Ovary (tissue), 10 donors: ENCODE results near the gene GPR84. TPM values are rescaled to one million over a fixed set of nuclear protein-coding genes. Genes with fewer than 3 reads are reported as not detected.

Source experiments
- DNase-seq, 5 donors: peaks; one replicate each; pipeline ENCODE4 v3.0.0-alpha.2; 2019 to 2020
- H3K27ac ChIP-seq, 2 donors: fragments of 200-600 bp; one replicate each; pipeline versions ENCODE4 v1.5.1 to v1.8.0; 2019 to 2022
- H3K27me3 ChIP-seq: fragments of 200-600 bp; one replicate; pipeline ENCODE4 v1.8.0; 2022
- H3K36me3 ChIP-seq: fragments of 200-600 bp; sonication (generic); one replicate; pipeline ENCODE4 v1.5.1; 2019
- H3K4me1 ChIP-seq: one replicate; pipeline ENCODE4 v1.8.1; 2013; ENCODE audit warnings: mild to moderate bottlenecking, moderate library complexity; ENCODE audit not compliant: insufficient read depth
- H3K4me3 ChIP-seq: fragments of 200-600 bp; sonication (generic); one replicate; pipeline ENCODE4 v1.5.1; 2017
- H3K9me3 ChIP-seq, 2 donors: fragments of 200-600 bp in 1 of 2; sonication (generic) in 1 of 2; one replicate each; pipeline versions ENCODE4 v1.5.1 to v1.8.1; 2013 to 2019; ENCODE audit warnings: mild to moderate bottlenecking in 1 of 2, moderate library complexity in 1 of 2
- EP300 ChIP-seq: sonication (generic); formaldehyde crosslinking; IDR thresholded peaks from one replicate; pipeline ENCODE4 v1.6.1; 2017; ENCODE audit warnings: antibody characterized with exemption
- POLR2A ChIP-seq: fragments of 450-650 bp; IDR thresholded peaks from one replicate; pipeline ENCODE4 v1.6.1; 2017; ENCODE audit warnings: antibody characterized with exemption, mild to moderate bottlenecking, moderate library complexity
- whole genome bisulfite sequencing, 3 donors: extraction: QIAGEN DNeasy Blood & Tissue Kit in 1 of 3; methylation state at CpG; one replicate each; pipeline versions ENCODE4 v1.1.5 to v1.1.7; 2013 to 2017; 5-methylcytosine and 5-hydroxymethylcytosine counted together
- intact Hi-C, 4 donors: fragments of 100-400 bp; cut with DNase I; formaldehyde crosslinking; loops; one replicate each; pipeline versions ENCODE4 v1.11.0 to v1.15.1; 2022 to 2023
- long read RNA-seq, 3 donors: library from polyadenylated mRNA in 2 of 3; unstranded in 2 of 3; transcript quantifications; one replicate each; pipeline ENCODE4 v2.0.0 and lab custom pipeline, GENCODE V29; 2021 to 2026
- polyA plus RNA-seq, 2 donors: library from polyadenylated mRNA; stranded (reverse); fragments of 200-250 nt in 1 of 2; fragments of 350-450 nt in 1 of 2; fragmentation: Illumina TruSeq in 1 of 2; extraction: RNeasy Lipid Tissue Mini Kit (QIAGEN cat#74804) in 1 of 2; gene quantifications; one replicate each; pipeline ENCODE4 v1.2.3, GENCODE V29; 2013 to 2014
- total RNA-seq, 7 donors: library from RNA; depleted of rRNA in 2 of 7; stranded (reverse); fragments of >200 nt in 2 of 7; fragmentation: NEBNext Ultra II Directional in 3 of 7; extraction: Animal tissue kit (Norgen Biotek cat#: 25700) in 3 of 7; gene quantifications; one replicate each; pipeline versions ENCODE4 v1.1.0 to v1.2.4, GENCODE V29; 2016 to 2023
- TF ChIP-seq, protein P1 (sequence below), 3 donors: fragments of 450-650 bp in 2 of 3; fragments of 200-600 bp in 1 of 3; IDR thresholded peaks; one replicate each; pipeline versions ENCODE4 v1.5.1 to v1.8.0; 2016 to 2022; ENCODE audit warnings: antibody characterized with exemption in 3 of 3, mild to moderate bottlenecking in 1 of 3
- donor health status: DM: no; HTN: no; CAD: no; lungs with moderate emphysema.
- donor health status: DM: no; HTN: no; CAD: no.
- donor health status: Bipolar disorder and iron deficiency.
- donor health status: DM: yes; HTN: yes; CAD: no.
- donor health status: DM: no; HTN: no; CAD: no.
- donor health status: DM: yes; HTN: yes; CAD: no.

GPR84 gene
- total RNA-seq (1 to 10 TPM in 2 of 7 donors, under 1 TPM in 5; 0.12 to 3.1 (median 0.43) TPM), polyA plus RNA-seq (under 1 TPM; 0.22 to 0.42 TPM)
- long read RNA-seq, donor 1, partial matches to known transcripts = 0 of 2 reads
- long read RNA-seq, donor 1, other reads (novel, unspliced or antisense) = 1 of 2 reads
- long read RNA-seq, donor 2 = 0 reads
- long read RNA-seq, donor 3, transcript GPR84-201 (2 exons, 1,497 nt) = major isoform, 5 of 7 reads
- long read RNA-seq, donor 3, partial matches to known transcripts = 0 of 7 reads
- long read RNA-seq, donor 3, other reads (novel, unspliced or antisense) = 0 of 7 reads

DNA sequence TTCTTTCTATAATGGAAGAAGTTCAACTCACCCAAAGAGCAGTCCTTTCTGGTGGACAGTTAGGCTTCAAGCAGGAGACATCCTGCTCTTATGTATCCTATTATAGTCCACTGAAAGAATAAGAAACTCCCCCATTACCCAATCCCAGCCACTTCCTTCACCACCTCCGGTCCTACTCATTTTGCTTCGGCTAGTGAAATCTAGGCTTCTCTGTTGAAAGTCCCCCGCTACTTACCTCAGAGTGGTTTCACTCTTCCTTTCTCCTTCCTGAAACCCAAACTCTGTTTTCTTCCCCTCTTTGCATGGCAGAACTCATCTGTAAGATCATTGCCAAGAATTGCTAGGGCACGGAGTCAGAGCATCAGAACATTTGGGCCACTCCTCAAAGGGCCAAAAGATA lies at the start of gene GPR84:
Gene GPR84 (minus strand): TSS at position 74 of the 400 bp plus-strand sequence. CDS start 635 bp downstream, outside the sequence.
- Histone ChIP-seq H3K9me3 (no peaks in the 10 kb centered on the region), H3K27me3 (no peaks in the 10 kb centered on the region), H3K4me3 (no peak within 1 kb of the TSS), H3K36me3 (no peaks in the 10 kb centered on the region), H3K4me1 (peaks cover 1% of the 10 kb centered on the region), H3K27ac (no peak within 1 kb of the TSS)
- 65 to 68% (median 66%) methylated on average over 4 of the region's 4 CpGs for WGBS, 3 donors
- intact Hi-C loops = loop anchor here (5.0 to 10.0 kb wide), 3 partner anchors 147 to 380 kb away; partner anchors contain the start of genes HOXC8 (in 2 of the 4), HOXC9 (in 2 of the 4) and HOXC10 (in 1 of the 4)
- TF ChIP-seq POLR2A (no peak), EP300 (no peak)
- TF ChIP-seq, protein P1, sequence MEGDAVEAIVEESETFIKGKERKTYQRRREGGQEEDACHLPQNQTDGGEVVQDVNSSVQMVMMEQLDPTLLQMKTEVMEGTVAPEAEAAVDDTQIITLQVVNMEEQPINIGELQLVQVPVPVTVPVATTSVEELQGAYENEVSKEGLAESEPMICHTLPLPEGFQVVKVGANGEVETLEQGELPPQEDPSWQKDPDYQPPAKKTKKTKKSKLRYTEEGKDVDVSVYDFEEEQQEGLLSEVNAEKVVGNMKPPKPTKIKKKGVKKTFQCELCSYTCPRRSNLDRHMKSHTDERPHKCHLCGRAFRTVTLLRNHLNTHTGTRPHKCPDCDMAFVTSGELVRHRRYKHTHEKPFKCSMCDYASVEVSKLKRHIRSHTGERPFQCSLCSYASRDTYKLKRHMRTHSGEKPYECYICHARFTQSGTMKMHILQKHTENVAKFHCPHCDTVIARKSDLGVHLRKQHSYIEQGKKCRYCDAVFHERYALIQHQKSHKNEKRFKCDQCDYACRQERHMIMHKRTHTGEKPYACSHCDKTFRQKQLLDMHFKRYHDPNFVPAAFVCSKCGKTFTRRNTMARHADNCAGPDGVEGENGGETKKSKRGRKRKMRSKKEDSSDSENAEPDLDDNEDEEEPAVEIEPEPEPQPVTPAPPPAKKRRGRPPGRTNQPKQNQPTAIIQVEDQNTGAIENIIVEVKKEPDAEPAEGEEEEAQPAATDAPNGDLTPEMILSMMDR (IDR thresholded peaks at IDR 0.05) = no peak
- no peak for DNase-seq

DNA sequence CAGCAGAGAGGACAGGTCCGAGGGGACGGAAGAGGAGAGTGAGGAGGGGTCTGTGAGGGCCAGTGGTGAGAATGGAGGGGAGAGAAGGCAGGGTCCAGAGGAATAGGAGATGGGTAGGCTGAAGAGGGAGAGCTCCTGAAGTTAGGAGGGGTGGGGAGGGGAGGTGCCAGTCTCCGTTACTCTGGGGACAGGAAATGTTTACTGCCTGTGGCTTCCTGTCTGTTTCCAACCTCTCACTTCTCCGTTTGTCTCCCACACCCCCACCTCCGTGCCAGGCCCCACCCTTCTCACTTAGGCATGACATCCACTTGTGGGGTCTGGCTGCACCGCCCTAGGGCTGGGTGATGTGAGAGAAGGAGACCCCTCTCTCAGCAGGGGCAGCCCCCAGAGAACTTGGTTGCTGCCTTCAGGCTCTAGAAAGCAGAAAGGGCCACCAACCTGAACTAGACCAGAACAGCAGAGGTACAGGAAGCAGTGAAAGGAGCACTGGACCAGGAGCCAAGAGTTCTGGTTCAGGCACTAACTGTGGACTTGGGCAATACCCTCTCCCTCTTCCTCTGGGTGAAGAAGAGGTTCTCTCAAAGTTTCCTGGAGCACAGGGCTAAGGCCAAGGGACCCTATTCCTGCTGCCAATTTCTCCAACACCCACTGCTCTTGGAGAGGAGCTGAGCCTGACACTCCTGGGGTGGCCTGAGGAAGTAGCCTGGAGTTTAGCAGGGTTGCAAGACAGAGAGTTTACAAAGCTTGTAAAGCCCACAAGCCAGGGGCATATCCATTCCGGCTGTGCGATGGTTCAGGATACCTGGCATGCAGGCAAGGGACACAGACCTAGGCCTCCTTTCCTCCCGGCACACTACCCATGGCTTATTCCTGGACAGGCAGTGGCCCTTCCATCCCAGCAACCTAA lies 49.3 kb upstream of the GPR84 start:
- Histone ChIP-seq H3K4me3 (peak overlapping the region; percentile 17), H3K36me3 (no peaks in the 10 kb centered on the region), H3K27me3 (no peaks in the 10 kb centered on the region), H3K9me3 (no peaks in the 10 kb centered on the region), H3K27ac (no peak overlapping the region), H3K4me1 (peaks cover 13% of the 10 kb centered on the region)
- no peak for TF ChIP-seq EP300
- TF ChIP-seq, protein P1 (IDR thresholded peaks at IDR 0.05) = no peak
- TF ChIP-seq POLR2A = no peak
- WGBS, 3 donors = 69 to 73% (median 73%) methylated on average over 9 of the region's 9 CpGs
- intact Hi-C loops = no loop called here
- DNase-seq = no peak

DNA sequence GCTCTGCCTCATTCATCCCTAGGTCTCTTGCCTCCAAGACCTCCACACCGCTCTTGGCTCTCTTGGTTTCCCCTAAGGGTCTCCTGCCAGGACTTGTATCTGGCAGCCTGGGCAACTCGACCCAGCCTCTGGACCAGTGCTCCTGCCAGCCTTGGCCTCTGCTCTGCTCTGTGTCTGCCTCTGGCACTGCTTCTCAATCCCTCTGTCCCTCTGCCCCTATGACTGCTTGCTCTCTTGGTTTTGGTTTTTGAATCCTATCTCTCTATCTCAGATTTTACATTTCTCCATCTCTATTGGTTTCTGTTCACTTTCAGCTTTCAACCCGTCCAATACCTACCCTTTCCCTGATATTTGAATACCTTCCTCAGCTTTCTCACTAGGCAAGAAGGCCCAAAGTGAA lies 48.5 kb upstream of the GPR84 start:
- no peaks in the 10 kb centered on the region for H3K36me3 ChIP-seq
- intact Hi-C loops = no loop called here
- no peak for DNase-seq

DNA sequence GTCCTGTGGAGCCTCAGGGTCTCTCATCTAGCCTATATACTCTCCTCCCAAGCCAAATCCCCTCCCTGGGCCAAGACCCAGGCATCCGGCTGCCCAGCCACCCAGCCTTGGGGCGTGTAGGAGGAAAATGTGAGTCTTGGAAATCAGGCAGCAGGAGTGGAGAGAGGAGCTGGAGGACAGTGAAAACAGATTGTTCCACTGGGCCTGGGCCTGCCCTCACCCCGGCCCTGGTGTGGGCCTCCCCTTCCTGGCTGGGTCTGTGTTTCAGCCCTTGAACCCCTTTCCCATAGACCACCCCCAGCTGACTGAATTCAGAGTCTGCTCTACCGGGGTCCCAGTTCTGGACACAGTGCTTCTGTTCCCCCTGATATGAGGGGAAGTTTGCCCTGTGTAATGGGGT lies 48.1 kb upstream of the GPR84 start:
- Histone ChIP-seq H3K27ac (peak overlapping the region in 1 of 2 donors; percentile 17), H3K9me3 (no peaks in the 10 kb centered on the region), H3K27me3 (no peaks in the 10 kb centered on the region), H3K36me3 (no peaks in the 10 kb centered on the region), H3K4me3 (no peak overlapping the region), H3K4me1 (peaks cover 13% of the 10 kb centered on the region)
- DNase-seq = no peak
- WGBS, 3 donors = 73 to 78% (median 75%) methylated on average over 4 of the region's 4 CpGs
- TF ChIP-seq, protein P1 (IDR thresholded peaks at IDR 0.05) = no peak
- TF ChIP-seq POLR2A = no peak
- no peak for TF ChIP-seq EP300
- intact Hi-C loops = no loop called here

More for the DNA sequence above, 48.5 kb upstream of the GPR84 start:
- 73 to 80% (median 78%) methylated on average over 3 of the region's 3 CpGs for WGBS, 3 donors
- Histone ChIP-seq H3K27ac (peak overlapping the region in 1 of 2 donors; percentile 17), H3K27me3 (no peaks in the 10 kb centered on the region), H3K9me3 (no peaks in the 10 kb centered on the region), H3K4me1 (peaks cover 13% of the 10 kb centered on the region), H3K4me3 (peak overlapping the region; percentile 17)
- no peak for TF ChIP-seq EP300
- TF ChIP-seq, protein P1 (IDR thresholded peaks at IDR 0.05) = no peak
